Measurements from ENCODE around the gene EML4.

Gene EML4

GRCh38 chr2:42192652-42193566 is 23.8 kb downstream of the EML4 start:
- Histone ChIP-seq H3K36me3 (no peaks in the 10 kb centered on the region), H3K27me3 (no peaks in the 10 kb centered on the region), H3K4me3 (no peak overlapping the region), H3K9me3 (no peaks in the 10 kb centered on the region), H3K4me1 (peaks cover 0 to 37% (median 9%) of the 10 kb centered on the region in 4 donors), H3K27ac (no peak overlapping the region)
- intact Hi-C loops (cut with DNase I; ENCODE audit: low total_unique reads): no loop called here
- TF ChIP-seq CTCF (IDR thresholded peaks at IDR 0.05): no peak
- DNase-seq: no peak

GRCh38 chr2:42193722-42194187 is 24.6 kb downstream of the EML4 start:
- no peak for DNase-seq
- Histone ChIP-seq H3K4me3 (no peak overlapping the region), H3K4me1 (peaks cover 0 to 37% (median 9%) of the 10 kb centered on the region in 4 donors), H3K27me3 (no peaks in the 10 kb centered on the region), H3K9me3 (no peaks in the 10 kb centered on the region), H3K36me3 (no peaks in the 10 kb centered on the region), H3K27ac (no peak overlapping the region)
- intact Hi-C loops (cut with DNase I; ENCODE audit: low total_unique reads): no loop called here
- no peak for TF ChIP-seq CTCF (IDR thresholded peaks at IDR 0.05)

- Histone ChIP-seq H3K4me3 (no peak overlapping the region), H3K9me3 (no peaks in the 10 kb centered on the region), H3K27ac (no peak overlapping the region), H3K36me3 (no peaks in the 10 kb centered on the region), H3K27me3 (no peaks in the 10 kb centered on the region), H3K4me1 (peaks cover 0 to 37% (median 9%) of the 10 kb centered on the region in 4 donors)
- DNase-seq: no peak
- no peak for TF ChIP-seq CTCF (IDR thresholded peaks at IDR 0.05)
- intact Hi-C loops (cut with DNase I; ENCODE audit: low total_unique reads): no loop called here
Observed at GRCh38 chr2:42194428-42194827, 25.3 kb downstream of the EML4 start.

- Histone ChIP-seq H3K27me3 (no peaks in the 10 kb centered on the region), H3K4me3 (no peak overlapping the region), H3K4me1 (peaks cover 0 to 41% (median 12%) of the 10 kb centered on the region in 4 donors), H3K9me3 (no peaks in the 10 kb centered on the region), H3K36me3 (no peaks in the 10 kb centered on the region), H3K27ac (no peak overlapping the region)
- DNase-seq: no peak
- TF ChIP-seq CTCF (IDR thresholded peaks at IDR 0.05): no peak
- intact Hi-C loops (cut with DNase I; ENCODE audit: low total_unique reads): loop anchor here (5.0 kb wide), 1 partner anchor 98 kb away; no protein-coding TSS in a partner anchor
Observed at GRCh38 chr2:42195559-42195958, 26.4 kb downstream of the EML4 start.

GRCh38 chr2:42196070-42196402 is 26.9 kb downstream of the EML4 start:
- Histone ChIP-seq H3K36me3 (no peaks in the 10 kb centered on the region), H3K4me3 (no peak overlapping the region), H3K4me1 (peaks cover 0 to 45% (median 15%) of the 10 kb centered on the region in 4 donors), H3K9me3 (no peaks in the 10 kb centered on the region), H3K27ac (no peak overlapping the region), H3K27me3 (no peaks in the 10 kb centered on the region)
- TF ChIP-seq CTCF (IDR thresholded peaks at IDR 0.05): no peak
- intact Hi-C loops (cut with DNase I; ENCODE audit: low total_unique reads): loop anchor here (5.0 kb wide), 1 partner anchor 99 kb away; no protein-coding TSS in a partner anchor
- DNase-seq: no peak
